Muscle layer of duodenum (tissue), 2 donors: ENCODE measurements around the gene BPI.
"Not testable (repeated sequence)": the region's sequence is repeated elsewhere in the genome, so short reads cannot be mapped to it uniquely, and the experiment has no call there.

ENCODE experiments used
- H3K27ac ChIP-seq: one replicate; pipeline ENCODE4 v1.7.0; 2013; ENCODE audit warnings: mild to moderate bottlenecking, low read length
- H3K27me3 ChIP-seq: one replicate; pipeline ENCODE4 v1.7.0; 2013; ENCODE audit warnings: low read depth, mild to moderate bottlenecking, control low read depth, low read length
- H3K36me3 ChIP-seq, 2 donors: one replicate each; pipeline ENCODE4 v1.7.0; 2013; ENCODE audit warnings: low read length in 2 of 2, control low read depth in 1 of 2, mild to moderate bottlenecking in 1 of 2; ENCODE audit not compliant: insufficient read depth in 2 of 2, control insufficient read depth in 1 of 2
- H3K4me1 ChIP-seq, 2 donors: one replicate each; pipeline ENCODE4 v1.7.0; 2013; ENCODE audit warnings: low read length in 2 of 2, mild to moderate bottlenecking in 2 of 2, control low read depth in 1 of 2, moderate library complexity in 1 of 2; ENCODE audit not compliant: insufficient read depth in 2 of 2, control insufficient read depth in 1 of 2
- H3K4me3 ChIP-seq, 2 donors: one replicate each; pipeline ENCODE4 v1.7.0; 2013; ENCODE audit warnings: low read length in 2 of 2, low read depth in 1 of 2, mild to moderate bottlenecking in 1 of 2
- H3K9me3 ChIP-seq, 2 donors: one replicate each; pipeline ENCODE4 v1.7.0; 2013; ENCODE audit warnings: low read length in 2 of 2, control low read depth in 1 of 2, mild to moderate bottlenecking in 1 of 2; ENCODE audit not compliant: control insufficient read depth in 1 of 2
- donor health status: healthy.

The BPI gene

GRCh38 chr20:38373231-38373867, 69.4 kb downstream of the BPI start:
- Histone ChIP-seq H3K36me3 (no peaks in the 10 kb centered on the region), H3K9me3 (no peaks in the 10 kb centered on the region), H3K27ac (no peak overlapping the region), H3K4me1 (no peaks in the 10 kb centered on the region), H3K27me3 (peaks cover 4% of the 10 kb centered on the region), H3K4me3 (no peak overlapping the region)

DNA sequence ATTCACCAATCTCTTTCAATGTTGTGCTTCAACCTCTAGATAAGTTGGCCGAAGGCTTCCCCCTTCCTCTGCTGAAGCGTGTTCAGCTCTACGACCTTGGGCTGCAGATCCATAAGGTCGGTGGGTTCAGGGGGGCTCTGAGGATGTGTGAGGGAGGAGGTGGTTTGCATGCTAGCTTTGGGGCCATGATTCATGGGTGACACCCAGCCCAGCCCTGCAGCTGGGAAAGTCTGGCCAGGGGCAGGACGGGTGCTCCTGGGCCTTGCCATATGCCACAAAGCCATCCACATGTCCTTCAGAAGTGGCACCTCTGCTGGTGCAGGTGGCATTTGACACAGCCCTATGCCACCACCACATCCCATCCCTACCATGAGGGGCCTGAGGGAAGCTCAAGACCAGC, 69.9 kb downstream of the BPI start:
- H3K27ac ChIP-seq: no peak overlapping the region
- H3K27me3 ChIP-seq: peaks cover 4% of the 10 kb centered on the region
- H3K4me1 ChIP-seq: no peaks in the 10 kb centered on the region
- no peak overlapping the region for H3K4me3 ChIP-seq
- H3K9me3 ChIP-seq: no peaks in the 10 kb centered on the region
- H3K36me3 ChIP-seq: no peaks in the 10 kb centered on the region

GRCh38 chr20:38377039-38377685, 73.2 kb downstream of the BPI start:
- no peaks in the 10 kb centered on the region for H3K4me1 ChIP-seq
- no peak overlapping the region for H3K4me3 ChIP-seq
- H3K9me3 ChIP-seq: no peaks in the 10 kb centered on the region
- no peaks in the 10 kb centered on the region for H3K36me3 ChIP-seq
- peaks cover 4% of the 10 kb centered on the region for H3K27me3 ChIP-seq
- H3K27ac ChIP-seq: no peak overlapping the region

DNA sequence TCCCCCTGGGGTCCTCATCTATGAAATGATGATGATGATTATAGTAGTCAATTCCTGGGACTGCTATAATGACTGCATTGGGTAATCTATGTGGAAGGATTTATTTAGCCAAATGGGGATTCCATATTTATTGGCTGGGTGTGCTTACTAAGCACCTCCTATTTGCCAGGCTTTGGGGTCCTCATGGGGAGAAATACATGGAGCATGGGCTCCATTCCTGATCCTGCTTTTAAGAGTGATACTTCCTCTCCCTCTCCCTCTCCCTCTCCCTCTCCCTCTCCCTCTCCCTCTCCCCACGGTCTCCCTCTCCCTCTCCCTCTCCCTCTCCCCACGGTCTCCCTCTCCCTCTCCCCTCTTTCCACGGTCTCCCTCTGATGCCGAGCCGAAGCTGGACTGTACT, 73.9 kb downstream of the BPI start:
- H3K27ac ChIP-seq, H3K4me3 ChIP-seq, H3K27me3 ChIP-seq, H3K9me3 ChIP-seq, H3K4me1 ChIP-seq, H3K36me3 ChIP-seq: not testable (repeated sequence)

DNA sequence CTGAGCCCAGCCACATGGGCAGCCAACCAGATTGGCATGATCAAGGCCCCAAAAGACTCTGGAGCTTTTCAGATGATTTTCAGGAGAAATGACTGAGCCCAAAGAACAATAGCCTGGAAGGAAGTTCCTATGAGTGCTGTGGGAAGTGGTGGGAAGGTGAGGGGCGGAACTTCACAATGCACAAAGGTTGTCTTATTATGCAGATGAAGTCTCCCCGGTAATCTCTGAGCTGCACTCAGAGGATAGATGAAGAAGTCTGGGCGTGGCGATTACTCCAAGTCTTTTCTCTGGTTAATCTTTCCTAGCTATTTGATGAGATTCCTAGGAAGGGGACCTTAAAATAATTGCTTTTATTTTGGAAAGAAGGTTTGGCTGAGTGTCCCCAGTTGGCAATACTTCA, 79.2 kb downstream of the BPI start:
- no peak overlapping the region for H3K4me3 ChIP-seq

DNA sequence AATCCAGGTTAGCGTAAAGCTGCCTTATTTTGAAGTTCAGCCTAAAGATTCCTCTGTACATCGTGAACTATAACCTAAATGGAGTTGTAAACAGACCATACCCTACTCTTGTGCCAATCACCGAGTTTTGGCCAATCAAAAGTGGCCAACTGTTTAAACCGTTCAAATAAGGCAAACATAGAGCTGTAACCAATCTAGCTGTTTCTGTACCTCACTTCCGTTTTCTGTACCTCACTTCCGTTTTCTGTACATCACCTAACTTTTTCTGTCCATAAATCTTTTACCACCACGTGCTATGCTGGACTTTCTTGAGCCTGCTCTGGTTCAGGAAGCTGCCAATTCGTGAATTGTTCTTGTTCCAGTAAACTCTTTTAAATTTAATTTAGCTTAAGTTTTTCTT, 82.0 kb downstream of the BPI start:
- peaks cover 0 to 4% of the 10 kb centered on the region in 2 donors for H3K9me3 ChIP-seq
- no peaks in the 10 kb centered on the region for H3K36me3 ChIP-seq
- no peak overlapping the region for H3K27ac ChIP-seq
- H3K4me3 ChIP-seq: no peak overlapping the region
- H3K27me3 ChIP-seq: no peaks in the 10 kb centered on the region
- H3K4me1 ChIP-seq: no peaks in the 10 kb centered on the region

More for the DNA sequence above, 79.2 kb downstream of the BPI start:
- Histone ChIP-seq H3K27me3 (no peaks in the 10 kb centered on the region), H3K27ac (no peak overlapping the region), H3K9me3 (no peaks in the 10 kb centered on the region), H3K36me3 (no peaks in the 10 kb centered on the region), H3K4me1 (no peaks in the 10 kb centered on the region)

GRCh38 chr20:38386851-38387250, 82.9 kb downstream of the BPI start:
- no peaks in the 10 kb centered on the region for H3K36me3 ChIP-seq
- H3K4me3 ChIP-seq: no peak overlapping the region
- H3K4me1 ChIP-seq: no peaks in the 10 kb centered on the region
- peaks cover 0 to 4% of the 10 kb centered on the region in 2 donors for H3K9me3 ChIP-seq
- no peaks in the 10 kb centered on the region for H3K27me3 ChIP-seq
- H3K27ac ChIP-seq: no peak overlapping the region
